Liver (tissue), 9 donors: ENCODE data around the gene TNS1. TPM values are rescaled to one million over a fixed set of nuclear protein-coding genes. Genes with fewer than 3 reads are reported as not detected.

Experiments used
- DNase-seq: peaks from one replicate; pipeline ENCODE4 v3.0.0-alpha.2; 2017; ENCODE audit warnings: low spot score
- H3K27ac ChIP-seq, 2 donors: one replicate each; pipeline ENCODE4 v1.7.0; 2013; ENCODE audit warnings: inconsistent platforms in 2 of 2, low read length in 2 of 2, control low read depth in 1 of 2, low read depth in 1 of 2, mild to moderate bottlenecking in 1 of 2
- H3K27me3 ChIP-seq, 4 donors: one replicate each; pipeline versions ENCODE4 v1.6.1 to v1.7.0; 2013; ENCODE audit warnings: low read length in 3 of 4, inconsistent platforms in 1 of 4, mild to moderate bottlenecking in 1 of 4, moderate library complexity in 1 of 4; ENCODE audit not compliant: control insufficient read depth in 4 of 4, insufficient read depth in 4 of 4
- H3K36me3 ChIP-seq, 4 donors: one replicate each; pipeline versions ENCODE4 v1.6.1 to v1.7.0; 2013; ENCODE audit warnings: low read length in 3 of 4, mild to moderate bottlenecking in 3 of 4, low read depth in 1 of 4, moderate library complexity in 1 of 4; ENCODE audit not compliant: control insufficient read depth in 4 of 4, insufficient read depth in 3 of 4
- H3K4me1 ChIP-seq, 4 donors: one replicate each; pipeline versions ENCODE4 v1.6.1 to v1.7.0; 2013; ENCODE audit warnings: low read length in 3 of 4, mild to moderate bottlenecking in 3 of 4, moderate library complexity in 1 of 4; ENCODE audit not compliant: control insufficient read depth in 4 of 4, insufficient read depth in 4 of 4
- H3K4me3 ChIP-seq, 3 donors: one replicate each; pipeline versions ENCODE4 v1.6.1 to v1.7.0; 2013; ENCODE audit warnings: low read length in 3 of 3, control low read depth in 1 of 3, low read depth in 1 of 3, mild to moderate bottlenecking in 1 of 3
- H3K9ac ChIP-seq, 2 donors: one replicate each; pipeline ENCODE4 v1.7.0; 2013; ENCODE audit warnings: low read length in 2 of 2, mild to moderate bottlenecking in 2 of 2, moderate library complexity in 2 of 2, control low read depth in 1 of 2, low read depth in 1 of 2
- H3K9me3 ChIP-seq, 4 donors: one replicate each; pipeline versions ENCODE4 v1.6.1 to v1.7.0; 2013; ENCODE audit warnings: low read length in 3 of 4; ENCODE audit not compliant: control insufficient read depth in 4 of 4
- EGR1 ChIP-seq, 2 donors: IDR thresholded peaks; 2 replicates each; pipeline ENCODE4 v1.6.1; 2016 to 2018; ENCODE audit warnings: antibody characterized with exemption in 2 of 2, low read depth in 2 of 2
- FOXA1 ChIP-seq: IDR thresholded peaks from 2 replicates; pipeline ENCODE4 v1.6.1; 2016; ENCODE audit warnings: antibody characterized with exemption
- GABPA ChIP-seq, 2 donors: IDR thresholded peaks in 1 of 2; conservative IDR thresholded peaks in 1 of 2; 2 replicates each; pipeline ENCODE4 v1.6.1; 2016; ENCODE audit warnings: antibody characterized with exemption in 2 of 2, mild to moderate bottlenecking in 1 of 2, moderate library complexity in 1 of 2
- HNF4A ChIP-seq, 2 donors: conservative IDR thresholded peaks; 2 replicates each; pipeline ENCODE4 v1.6.1; 2016; ENCODE audit warnings: antibody characterized with exemption in 2 of 2, mild to moderate bottlenecking in 2 of 2
- HNF4G ChIP-seq: IDR thresholded peaks from 2 replicates; pipeline ENCODE4 v1.6.1; 2016; ENCODE audit warnings: antibody characterized with exemption
- JUND ChIP-seq, 2 donors: IDR thresholded peaks; 2 replicates each; pipeline ENCODE4 v1.6.1; 2016; ENCODE audit warnings: antibody characterized with exemption in 2 of 2
- NR2F2 ChIP-seq: IDR thresholded peaks from 2 replicates; pipeline ENCODE4 v1.6.1; 2016; ENCODE audit warnings: antibody characterized with exemption
- RAD21 ChIP-seq, 2 donors: IDR thresholded peaks; 2 replicates each; pipeline ENCODE4 v1.6.1; 2016; ENCODE audit warnings: antibody characterized with exemption in 2 of 2, mild to moderate bottlenecking in 2 of 2
- RXRA ChIP-seq, 2 donors: IDR thresholded peaks; 2 replicates each; pipeline ENCODE4 v1.6.1; 2017 to 2018; ENCODE audit warnings: antibody characterized with exemption in 2 of 2, mild to moderate bottlenecking in 1 of 2
- TAF1 ChIP-seq: conservative IDR thresholded peaks from 2 replicates; pipeline ENCODE4 v1.6.1; 2016; ENCODE audit warnings: antibody characterized with exemption, mild to moderate bottlenecking
- YY1 ChIP-seq: IDR thresholded peaks from 2 replicates; pipeline ENCODE4 v1.6.1; 2016; ENCODE audit warnings: antibody characterized with exemption, mild to moderate bottlenecking
- WGBS: extraction: QIAGEN DNeasy Blood & Tissue Kit; methylation state at CpG from one replicate; pipeline ENCODE4 v1.1.7; 2013; 5-methylcytosine and 5-hydroxymethylcytosine counted together
- polyA plus RNA-seq, 2 donors: library from polyadenylated mRNA; stranded (reverse) in 1 of 2; unstranded in 1 of 2; fragments of 200-250 nt in 1 of 2; fragments of >200 nt in 1 of 2; fragmentation: Nextera tagmentation in 1 of 2; extraction: Ambion mirVana in 1 of 2; gene quantifications; one replicate each; pipeline versions ENCODE4 v1.2.1 to v1.2.3, GENCODE V29; 2013 to 2015
- total RNA-seq, 2 donors: library from RNA; depleted of rRNA; stranded (reverse); fragments of >200 nt; gene quantifications; one replicate each; pipeline ENCODE4 v1.2.3, GENCODE V29; 2014
- TF ChIP-seq, protein P1 (sequence below): IDR thresholded peaks from 2 replicates; pipeline ENCODE4 v1.6.1; 2016; ENCODE audit warnings: antibody characterized with exemption, mild to moderate bottlenecking
- TF ChIP-seq, protein P2 (sequence below): fragments of 150-350 bp; IDR thresholded peaks from 2 replicates; pipeline ENCODE4 v1.5.1; 2017; ENCODE audit warnings: improper control_type of control experiment, low read depth, low read length; ENCODE audit not compliant: missing input control
- TF ChIP-seq, protein P3 (sequence below): IDR thresholded peaks from 2 replicates; pipeline ENCODE4 v1.6.1; 2016; ENCODE audit warnings: antibody characterized with exemption
- TF ChIP-seq, protein P4 (sequence below): IDR thresholded peaks from 2 replicates; pipeline ENCODE4 v1.6.1; 2016; ENCODE audit warnings: antibody characterized with exemption
- donor health status: healthy.
- donor health status: healthy.
- donor health status: healthy.
- donor health status: healthy.
- donor health status: healthy.

TNS1 gene
- total and polyA plus RNA-seq, 4 donors, result 16.3 to 128 (median 57.3) TPM

DNA sequence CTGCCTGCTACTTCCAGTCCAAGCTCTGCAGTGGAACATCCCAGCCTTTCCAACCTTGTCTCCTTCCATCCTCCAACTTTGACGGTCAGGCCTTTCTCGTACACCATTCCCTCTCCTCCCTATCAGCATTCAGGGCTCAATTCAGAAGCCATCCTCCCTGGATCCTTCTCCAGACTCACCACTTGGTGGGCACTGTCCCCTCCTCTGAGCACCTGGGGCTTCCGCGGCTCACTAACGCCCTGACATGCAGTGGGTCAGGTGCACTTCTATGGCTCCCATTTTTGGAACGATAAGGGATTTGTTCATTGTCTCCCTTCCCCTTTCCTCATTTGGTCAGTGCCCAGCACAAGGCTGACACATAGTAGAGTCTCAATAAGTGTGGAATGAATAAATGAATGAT is 56.7 kb downstream of the TNS1 start:
- H3K4me1 ChIP-seq, result peaks cover 13 to 24% (median 20%) of the 10 kb centered on the region in 4 donors

DNA sequence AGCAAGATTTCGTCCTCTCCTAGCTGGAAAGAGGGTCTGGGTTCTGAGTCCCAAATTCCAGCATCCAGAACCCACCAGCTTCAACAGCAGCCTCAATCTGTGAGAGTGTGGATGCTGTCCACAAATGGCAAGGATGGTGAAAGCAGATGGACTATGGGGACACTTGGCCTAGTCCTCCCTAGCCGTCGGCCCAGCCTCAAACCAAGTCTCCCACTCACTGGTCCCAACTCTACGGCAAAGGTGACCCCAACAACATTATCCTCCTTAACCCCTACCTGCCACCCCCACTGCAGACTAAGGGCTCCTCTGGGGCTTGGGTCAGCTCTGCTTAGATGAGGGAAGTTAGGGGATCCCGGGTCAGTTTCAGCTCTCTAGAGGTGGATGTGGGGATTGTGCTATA is 57.3 kb downstream of the TNS1 start:
- no peaks in the 10 kb centered on the region for H3K9me3 ChIP-seq
- no peak overlapping the region for H3K27ac ChIP-seq
- H3K36me3 ChIP-seq, result no peaks in the 10 kb centered on the region
- no peak for TF ChIP-seq RXRA (IDR thresholded peaks at IDR 0.05)
- no peak for TF ChIP-seq HNF4A (conservative IDR thresholded peaks at IDR 0.05)
- no peak for TF ChIP-seq JUND (IDR thresholded peaks at IDR 0.05)
- no peak for TF ChIP-seq GABPA (IDR thresholded peaks at IDR 0.05 in 1 of 2, conservative IDR thresholded peaks at IDR 0.05 in 1 of 2)
- TF ChIP-seq, protein P1, sequence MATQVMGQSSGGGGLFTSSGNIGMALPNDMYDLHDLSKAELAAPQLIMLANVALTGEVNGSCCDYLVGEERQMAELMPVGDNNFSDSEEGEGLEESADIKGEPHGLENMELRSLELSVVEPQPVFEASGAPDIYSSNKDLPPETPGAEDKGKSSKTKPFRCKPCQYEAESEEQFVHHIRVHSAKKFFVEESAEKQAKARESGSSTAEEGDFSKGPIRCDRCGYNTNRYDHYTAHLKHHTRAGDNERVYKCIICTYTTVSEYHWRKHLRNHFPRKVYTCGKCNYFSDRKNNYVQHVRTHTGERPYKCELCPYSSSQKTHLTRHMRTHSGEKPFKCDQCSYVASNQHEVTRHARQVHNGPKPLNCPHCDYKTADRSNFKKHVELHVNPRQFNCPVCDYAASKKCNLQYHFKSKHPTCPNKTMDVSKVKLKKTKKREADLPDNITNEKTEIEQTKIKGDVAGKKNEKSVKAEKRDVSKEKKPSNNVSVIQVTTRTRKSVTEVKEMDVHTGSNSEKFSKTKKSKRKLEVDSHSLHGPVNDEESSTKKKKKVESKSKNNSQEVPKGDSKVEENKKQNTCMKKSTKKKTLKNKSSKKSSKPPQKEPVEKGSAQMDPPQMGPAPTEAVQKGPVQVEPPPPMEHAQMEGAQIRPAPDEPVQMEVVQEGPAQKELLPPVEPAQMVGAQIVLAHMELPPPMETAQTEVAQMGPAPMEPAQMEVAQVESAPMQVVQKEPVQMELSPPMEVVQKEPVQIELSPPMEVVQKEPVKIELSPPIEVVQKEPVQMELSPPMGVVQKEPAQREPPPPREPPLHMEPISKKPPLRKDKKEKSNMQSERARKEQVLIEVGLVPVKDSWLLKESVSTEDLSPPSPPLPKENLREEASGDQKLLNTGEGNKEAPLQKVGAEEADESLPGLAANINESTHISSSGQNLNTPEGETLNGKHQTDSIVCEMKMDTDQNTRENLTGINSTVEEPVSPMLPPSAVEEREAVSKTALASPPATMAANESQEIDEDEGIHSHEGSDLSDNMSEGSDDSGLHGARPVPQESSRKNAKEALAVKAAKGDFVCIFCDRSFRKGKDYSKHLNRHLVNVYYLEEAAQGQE, result no peak
- no peak for TF ChIP-seq TAF1
- TF ChIP-seq HNF4G, result no peak
- no peak for TF ChIP-seq NR2F2
- no peak for DNase-seq
- no peak overlapping the region for H3K9ac ChIP-seq
- 92% methylated on average over 5 of the region's 5 CpGs for WGBS
- peaks cover 13 to 28% (median 24%) of the 10 kb centered on the region in 4 donors for H3K4me1 ChIP-seq
- H3K27me3 ChIP-seq, result no peaks in the 10 kb centered on the region
- H3K4me3 ChIP-seq, result no peak overlapping the region

More for the DNA sequence above, 56.7 kb downstream of the TNS1 start:
- no peak for DNase-seq
- 95% methylated on average over 6 of the region's 6 CpGs for WGBS
- Histone ChIP-seq H3K9ac (no peak overlapping the region), H3K27ac (no peak overlapping the region), H3K9me3 (no peaks in the 10 kb centered on the region), H3K4me3 (no peak overlapping the region), H3K27me3 (no peaks in the 10 kb centered on the region), H3K36me3 (no peaks in the 10 kb centered on the region)
- TF ChIP-seq, protein P2, sequence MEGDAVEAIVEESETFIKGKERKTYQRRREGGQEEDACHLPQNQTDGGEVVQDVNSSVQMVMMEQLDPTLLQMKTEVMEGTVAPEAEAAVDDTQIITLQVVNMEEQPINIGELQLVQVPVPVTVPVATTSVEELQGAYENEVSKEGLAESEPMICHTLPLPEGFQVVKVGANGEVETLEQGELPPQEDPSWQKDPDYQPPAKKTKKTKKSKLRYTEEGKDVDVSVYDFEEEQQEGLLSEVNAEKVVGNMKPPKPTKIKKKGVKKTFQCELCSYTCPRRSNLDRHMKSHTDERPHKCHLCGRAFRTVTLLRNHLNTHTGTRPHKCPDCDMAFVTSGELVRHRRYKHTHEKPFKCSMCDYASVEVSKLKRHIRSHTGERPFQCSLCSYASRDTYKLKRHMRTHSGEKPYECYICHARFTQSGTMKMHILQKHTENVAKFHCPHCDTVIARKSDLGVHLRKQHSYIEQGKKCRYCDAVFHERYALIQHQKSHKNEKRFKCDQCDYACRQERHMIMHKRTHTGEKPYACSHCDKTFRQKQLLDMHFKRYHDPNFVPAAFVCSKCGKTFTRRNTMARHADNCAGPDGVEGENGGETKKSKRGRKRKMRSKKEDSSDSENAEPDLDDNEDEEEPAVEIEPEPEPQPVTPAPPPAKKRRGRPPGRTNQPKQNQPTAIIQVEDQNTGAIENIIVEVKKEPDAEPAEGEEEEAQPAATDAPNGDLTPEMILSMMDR, result no peak
- TF ChIP-seq, protein P3, sequence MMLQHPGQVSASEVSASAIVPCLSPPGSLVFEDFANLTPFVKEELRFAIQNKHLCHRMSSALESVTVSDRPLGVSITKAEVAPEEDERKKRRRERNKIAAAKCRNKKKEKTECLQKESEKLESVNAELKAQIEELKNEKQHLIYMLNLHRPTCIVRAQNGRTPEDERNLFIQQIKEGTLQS, result no peak
- TF ChIP-seq, protein P4, sequence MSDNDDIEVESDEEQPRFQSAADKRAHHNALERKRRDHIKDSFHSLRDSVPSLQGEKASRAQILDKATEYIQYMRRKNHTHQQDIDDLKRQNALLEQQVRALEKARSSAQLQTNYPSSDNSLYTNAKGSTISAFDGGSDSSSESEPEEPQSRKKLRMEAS, result no peak
- TF ChIP-seq RXRA (IDR thresholded peaks at IDR 0.05) (no peak), HNF4A (conservative IDR thresholded peaks at IDR 0.05) (no peak)

DNA sequence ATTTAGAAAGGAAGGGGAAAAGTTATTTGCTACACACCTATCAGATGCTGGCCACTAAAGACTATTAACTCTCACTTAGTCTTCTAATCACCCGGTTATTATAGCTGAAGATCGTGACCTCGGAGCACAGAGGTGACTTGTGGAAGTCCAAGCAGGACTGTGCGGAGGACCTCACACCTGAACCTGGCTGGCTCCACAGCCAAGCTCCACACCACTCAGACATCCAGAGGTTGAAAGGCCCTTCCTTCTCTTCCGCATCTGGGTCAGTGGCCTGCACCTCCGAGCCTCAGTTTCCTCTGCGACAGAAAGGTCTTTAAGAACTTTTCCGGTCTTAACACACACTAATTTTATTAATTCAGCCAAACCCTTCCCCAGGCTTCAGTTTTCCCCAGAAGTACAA is 57.9 kb downstream of the TNS1 start:
- Histone ChIP-seq H3K36me3 (no peaks in the 10 kb centered on the region), H3K4me1 (peaks cover 13 to 28% (median 26%) of the 10 kb centered on the region in 4 donors), H3K9me3 (no peaks in the 10 kb centered on the region), H3K4me3 (no peak overlapping the region), H3K27ac (no peak overlapping the region), H3K9ac (no peak overlapping the region), H3K27me3 (no peaks in the 10 kb centered on the region)
- 86% methylated on average over 8 of the region's 8 CpGs for WGBS
- DNase-seq, result no peak
- TF ChIP-seq, protein P3, result no peak
- TF ChIP-seq, protein P1, result no peak
- TF ChIP-seq, protein P4, result no peak
- no peak for TF ChIP-seq FOXA1
- no peak for TF ChIP-seq JUND (IDR thresholded peaks at IDR 0.05)
- no peak for TF ChIP-seq EGR1 (IDR thresholded peaks at IDR 0.05; ENCODE audit: low read depth in 2 of 2)
- TF ChIP-seq NR2F2, result no peak
- no peak for TF ChIP-seq YY1
- TF ChIP-seq TAF1, result no peak
- no peak for TF ChIP-seq HNF4A (conservative IDR thresholded peaks at IDR 0.05)
- TF ChIP-seq RAD21 (IDR thresholded peaks at IDR 0.05), result no peak
- no peak for TF ChIP-seq GABPA (IDR thresholded peaks at IDR 0.05 in 1 of 2, conservative IDR thresholded peaks at IDR 0.05 in 1 of 2)
